Prostate gland (tissue), 2 donors: ENCODE results near the gene ANXA1. TPM values are rescaled to one million over a fixed set of nuclear protein-coding genes. Genes with fewer than 3 reads are reported as not detected.

Source experiments
- DNase-seq: peaks from one replicate; pipeline ENCODE4 v3.0.0-alpha.2; 2019; ENCODE audit warnings: low spot score
- H3K27ac ChIP-seq, 2 donors: fragments of 200-600 bp; sonication (generic); 2 replicates each; pipeline ENCODE4 v1.5.1; 2017 to 2019
- H3K27me3 ChIP-seq: fragments of 200-600 bp; sonication (generic); replicated peaks from 2 replicates; pipeline ENCODE4 v1.5.1; 2019; ENCODE audit not compliant: insufficient read depth
- H3K36me3 ChIP-seq, 2 donors: fragments of 200-600 bp; sonication (generic); 1 replicate in 1 of 2; 2 replicates in 1 of 2; pipeline versions ENCODE4 v1.5.1 to v1.8.1; 2017 to 2019
- H3K4me1 ChIP-seq: fragments of 200-600 bp; sonication (generic); replicated peaks from 2 replicates; pipeline ENCODE4 v1.5.1; 2019
- H3K4me3 ChIP-seq, 2 donors: fragments of 200-600 bp; sonication (generic); 2 replicates each; pipeline ENCODE4 v1.5.1; 2017 to 2019
- H3K9me3 ChIP-seq: fragments of 200-600 bp; sonication (generic); 2 replicates; pipeline ENCODE4 v1.5.1; 2017
- CTCF ChIP-seq, 4 experiments: fragments of 200-600 bp in 2 of 4; fragments of 450-650 bp in 2 of 4; sonication (generic) in 2 of 4; IDR thresholded peaks; 1 replicate in 3 of 4; 2 replicates in 1 of 4; pipeline ENCODE4 v1.5.1; 2016 to 2019; ENCODE audit warnings: antibody characterized with exemption in 4 of 4, mild to moderate bottlenecking in 2 of 4, moderate library complexity in 2 of 4
- POLR2A ChIP-seq: fragments of 450-650 bp; IDR thresholded peaks from one replicate; pipeline ENCODE4 v1.6.1; 2016; ENCODE audit warnings: antibody characterized with exemption, mild to moderate bottlenecking
- POLR2AphosphoS5 ChIP-seq: sonication (generic); formaldehyde crosslinking; IDR thresholded peaks from one replicate; pipeline ENCODE4 v1.6.1; 2017; ENCODE audit warnings: antibody characterized with exemption
- WGBS: methylation state at CpG from one replicate; pipeline ENCODE4 v1.1.5; 2018; 5-methylcytosine and 5-hydroxymethylcytosine counted together
- intact Hi-C: fragments of 100-400 bp; cut with DNase I; formaldehyde crosslinking; loops from one replicate; pipeline ENCODE4 v1.14.2; 2022
- total RNA-seq, 2 donors: library from RNA; depleted of rRNA; stranded (reverse); fragments of >200 nt; gene quantifications; one replicate each; pipeline ENCODE4 v1.1.0, GENCODE V29; 2016

Gene ANXA1
- total RNA-seq, 2 donors from 2014 or later: 65.3 to 341 TPM

DNA sequence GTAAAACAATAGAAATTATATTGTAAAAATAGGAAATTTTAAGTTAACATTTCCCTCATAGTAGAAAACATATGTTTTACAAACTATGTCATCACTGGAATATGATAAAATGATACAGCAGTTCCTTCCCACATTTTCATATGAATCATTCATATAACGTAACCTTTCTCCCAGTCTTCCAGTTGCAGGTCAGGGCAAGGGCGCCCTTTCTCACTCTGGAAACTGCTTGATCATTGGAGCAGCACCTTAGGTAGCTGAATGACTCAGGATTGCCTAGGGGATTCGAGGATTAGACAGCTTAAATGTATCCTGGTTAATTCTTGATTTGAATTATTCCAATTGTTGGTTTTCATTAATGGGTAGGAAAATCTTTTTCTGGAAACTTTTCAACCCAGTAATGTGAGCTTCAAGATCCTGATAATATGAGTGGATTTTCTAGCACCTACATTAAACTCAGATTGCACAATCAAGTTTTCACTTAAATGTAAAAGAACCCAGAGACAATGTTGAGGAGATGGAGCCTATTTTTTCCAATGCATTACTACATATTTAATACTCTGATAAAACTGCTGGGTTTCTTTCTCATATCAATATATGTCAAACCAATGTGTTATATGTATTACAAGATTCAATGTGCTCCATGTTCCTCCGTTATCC, 32.6 kb upstream of the ANXA1 start:
- WGBS: 92% methylated on average over 4 of the region's 4 CpGs
- TF ChIP-seq POLR2A (no peak), POLR2AphosphoS5 (no peak), CTCF (IDR thresholded peaks at IDR 0.05) (no peak)
- no peak overlapping the region for H3K4me3 ChIP-seq
- H3K27ac ChIP-seq: no peak overlapping the region
- no peaks in the 10 kb centered on the region for H3K9me3 ChIP-seq
- intact Hi-C loops: no loop called here
- no peaks in the 10 kb centered on the region for H3K36me3 ChIP-seq
- no peak for DNase-seq
- no peaks in the 10 kb centered on the region for H3K27me3 ChIP-seq
- H3K4me1 ChIP-seq: peaks cover 6% of the 10 kb centered on the region

DNA sequence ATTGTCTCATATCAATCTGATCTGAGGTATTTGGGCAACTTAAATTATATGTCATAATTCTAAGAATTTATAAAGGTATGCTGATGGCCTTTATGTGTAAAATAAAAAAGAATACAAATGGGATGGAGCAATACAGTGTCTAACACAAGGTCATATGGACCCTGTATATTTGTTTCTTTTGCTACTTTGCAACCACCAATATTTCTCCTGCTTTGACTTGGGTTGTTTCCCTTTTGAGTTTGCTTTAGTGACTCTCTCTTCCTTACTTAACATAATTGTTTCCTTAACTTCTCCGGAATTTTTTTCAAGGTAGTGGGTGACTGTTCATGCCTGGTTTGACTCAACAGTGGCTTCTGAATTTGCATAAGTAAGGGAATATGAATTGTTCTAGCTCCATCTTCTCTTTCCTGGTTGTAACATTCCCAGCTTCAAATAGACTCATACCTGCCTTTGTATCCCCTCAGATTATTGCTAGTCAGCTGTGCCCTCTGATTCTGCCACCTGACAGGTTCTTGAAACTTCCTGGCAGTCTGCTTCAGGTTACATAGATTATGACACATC, 30.2 kb upstream of the ANXA1 start:
- intact Hi-C loops: no loop called here
- H3K4me3 ChIP-seq: no peak overlapping the region
- TF ChIP-seq POLR2AphosphoS5 (no peak), CTCF (IDR thresholded peaks at IDR 0.05) (no peak), POLR2A (no peak)

GRCh38 chr9:73125651-73126050, 26.0 kb upstream of the ANXA1 start:
- Histone ChIP-seq H3K27me3 (no peaks in the 10 kb centered on the region), H3K4me3 (no peak overlapping the region), H3K9me3 (no peaks in the 10 kb centered on the region), H3K4me1 (no peaks in the 10 kb centered on the region), H3K36me3 (no peaks in the 10 kb centered on the region), H3K27ac (no peak overlapping the region)
- no peak for DNase-seq
- intact Hi-C loops: no loop called here
- 90% methylated on average over 1 of the region's 1 CpG for WGBS
- TF ChIP-seq POLR2A: no peak
- no peak for TF ChIP-seq CTCF (IDR thresholded peaks at IDR 0.05)
- no peak for TF ChIP-seq POLR2AphosphoS5

More for the DNA sequence above, 30.2 kb upstream of the ANXA1 start:
- H3K4me1 ChIP-seq: no peaks in the 10 kb centered on the region
- H3K9me3 ChIP-seq: no peaks in the 10 kb centered on the region
- DNase-seq: no peak
- H3K27me3 ChIP-seq: no peaks in the 10 kb centered on the region
- 94% methylated on average over 1 of the region's 1 CpG for WGBS
- no peak overlapping the region for H3K27ac ChIP-seq
- no peaks in the 10 kb centered on the region for H3K36me3 ChIP-seq

DNA sequence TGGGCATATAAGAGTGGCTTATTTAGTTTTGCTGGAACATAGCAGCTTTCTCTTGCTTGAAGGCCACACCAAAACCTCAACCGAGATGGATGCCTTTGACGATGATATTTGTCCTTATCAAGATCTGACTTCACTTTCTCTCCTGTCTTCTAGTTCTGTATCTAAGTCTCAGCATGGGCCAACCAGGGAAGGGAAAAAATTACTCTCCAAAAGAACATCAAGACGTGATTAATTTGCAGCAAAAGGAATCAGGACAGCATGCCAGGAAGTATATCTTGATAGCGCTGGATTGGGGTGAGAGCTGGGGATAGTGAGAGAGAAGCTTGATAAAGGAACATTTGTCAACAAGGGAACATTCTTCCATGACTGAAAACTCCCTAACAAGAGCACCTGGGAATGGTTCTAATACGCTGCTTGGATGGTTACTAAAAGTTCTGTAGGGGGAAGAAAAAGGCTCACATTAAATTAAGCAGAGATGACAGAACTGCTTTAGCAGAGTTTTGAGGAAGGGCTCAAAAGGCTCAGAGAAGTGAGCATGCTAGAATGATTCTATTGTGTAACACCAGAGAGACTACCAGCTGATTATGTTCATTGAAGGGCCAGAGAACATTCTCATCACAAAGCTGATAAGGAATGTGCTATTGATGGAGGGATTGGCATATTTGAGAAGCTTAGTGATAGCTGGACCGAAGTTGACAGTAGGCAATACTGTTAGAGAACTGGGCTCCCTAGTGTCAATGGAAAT, 21.6 kb upstream of the ANXA1 start:
- TF ChIP-seq CTCF (IDR thresholded peaks at IDR 0.05) (no peak), POLR2AphosphoS5 (no peak), POLR2A (no peak)
- WGBS: 89% methylated on average over 6 of the region's 6 CpGs
- no peak overlapping the region for H3K27ac ChIP-seq

More for the DNA sequence above, 21.6 kb upstream of the ANXA1 start:
- H3K4me3 ChIP-seq: no peak overlapping the region
- no peaks in the 10 kb centered on the region for H3K4me1 ChIP-seq
- H3K9me3 ChIP-seq: no peaks in the 10 kb centered on the region
- H3K27me3 ChIP-seq: no peaks in the 10 kb centered on the region
- H3K36me3 ChIP-seq: no peaks in the 10 kb centered on the region
- intact Hi-C loops: no loop called here
- DNase-seq: no peak
